NCI-H510A treated with DMSO at 0.1 percent for 48 hours (cell line): Measurements from ENCODE around the gene GP5.
A peak's percentile ranks its signal among the peaks of the same experiment; 100 is the strongest.

Experiments used
- DNase-seq: peaks from one replicate; lab custom pipeline; 2025; lab: John Stamatoyannopoulos, UW

The GP5 gene

DNA sequence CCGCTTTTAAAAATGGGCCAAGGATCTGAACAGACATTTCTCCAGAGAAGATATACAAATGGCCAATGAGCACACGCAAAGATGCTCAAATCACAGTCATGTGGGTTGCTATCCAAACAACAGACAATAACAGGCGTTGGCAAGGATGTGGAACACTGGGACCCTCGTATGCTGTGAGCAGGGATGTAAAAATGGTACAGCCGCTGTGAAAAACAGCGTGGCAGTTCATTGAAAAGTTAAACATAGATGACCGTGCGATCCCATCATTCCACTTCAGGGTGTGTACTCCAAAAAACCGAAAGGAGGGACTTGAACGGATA is 22.9 kb downstream of the GP5 start:
- DNase-seq = no peak

DNA sequence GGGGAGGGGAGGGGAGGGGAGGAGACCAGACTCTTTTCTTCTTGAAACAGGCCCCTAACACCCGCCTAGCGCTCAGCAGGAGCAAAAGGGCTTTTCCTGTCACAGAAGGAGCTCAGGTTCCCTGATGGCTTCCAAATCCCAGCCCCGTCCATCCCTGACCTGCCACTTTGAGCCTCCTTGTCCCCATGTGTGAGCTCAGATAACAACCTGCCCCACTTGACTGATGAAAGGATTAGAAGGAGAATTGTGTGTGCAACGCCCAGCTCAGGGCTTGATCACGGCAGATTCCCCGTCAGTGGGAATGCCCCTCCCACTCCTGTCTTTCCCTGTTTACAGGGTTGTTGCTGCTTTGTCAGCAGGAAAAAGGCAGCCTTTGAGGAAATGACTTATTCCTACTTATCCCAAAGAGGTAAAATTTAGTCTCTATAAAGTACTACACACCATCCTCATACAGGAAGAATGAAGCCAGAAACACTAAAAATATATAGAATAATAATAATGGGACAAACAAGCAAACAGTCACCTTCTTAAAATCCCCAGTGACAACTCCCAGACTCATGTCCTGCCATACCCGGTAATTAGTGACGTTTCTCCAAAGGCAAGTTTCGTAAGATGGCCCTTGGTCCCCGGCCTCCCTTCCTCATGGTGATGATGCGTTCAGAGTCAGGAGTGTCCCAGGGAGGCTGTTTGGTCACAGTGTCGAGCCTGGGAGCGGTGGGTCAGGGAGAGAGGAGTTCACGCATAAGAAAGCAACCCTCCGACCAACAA is 23.4 kb downstream of the GP5 start:
- DNase-seq = peak; percentile 67

GRCh38 chr3:194374935-194375334 is 24.1 kb downstream of the GP5 start:
- no peak for DNase-seq

- no peak for DNase-seq
Observed at GRCh38 chr3:194373899-194374298, 25.2 kb downstream of the GP5 start.

DNA sequence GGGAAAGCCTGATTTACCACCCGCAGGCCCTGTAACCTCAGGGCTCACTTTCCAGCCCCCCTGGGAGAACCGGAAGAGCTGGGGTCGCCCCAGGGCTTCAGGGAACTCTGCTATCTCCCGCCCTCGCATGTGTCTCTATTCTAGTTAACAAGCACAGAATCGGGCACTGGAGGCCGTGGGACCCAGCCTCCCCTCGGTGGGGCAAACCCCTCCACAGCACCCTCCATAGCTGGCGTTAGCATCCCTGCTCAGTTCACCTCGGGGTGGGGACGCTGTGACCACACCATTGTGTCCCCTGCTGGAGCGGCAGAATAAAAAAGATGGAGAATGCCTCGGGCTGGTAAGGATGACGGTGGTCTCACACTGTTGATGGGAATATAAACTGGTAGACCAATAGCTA is 26.0 kb downstream of the GP5 start:
- no peak for DNase-seq

DNA sequence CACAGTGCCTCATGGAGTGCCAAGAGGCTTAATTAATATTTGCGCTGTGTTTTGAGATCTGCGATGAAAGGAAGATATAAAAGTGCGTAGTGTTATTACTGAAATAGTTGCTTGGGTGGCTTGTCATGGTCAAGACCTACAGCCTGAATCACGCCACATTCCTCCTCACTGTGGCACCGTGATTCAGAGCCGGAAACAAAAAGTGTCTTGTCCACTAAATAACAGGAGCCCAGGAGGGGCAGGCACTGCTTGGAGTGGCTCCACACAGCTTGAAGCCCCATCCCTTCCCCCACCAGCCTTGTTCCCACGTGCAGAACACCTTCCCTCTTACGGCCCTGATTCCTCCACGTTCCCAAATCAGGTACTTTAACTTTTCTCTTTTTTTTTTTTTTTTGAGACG is 28.3 kb downstream of the GP5 start:
- no peak for DNase-seq

- no peak for DNase-seq
Observed at GRCh38 chr3:194369522-194370279, 29.4 kb downstream of the GP5 start, which contains the start of gene LRRC15. TSS of gene LRRC15 (minus strand) at chr3:194369743. CDS start at chr3:194361043, 8,700 bp downstream.

DNA sequence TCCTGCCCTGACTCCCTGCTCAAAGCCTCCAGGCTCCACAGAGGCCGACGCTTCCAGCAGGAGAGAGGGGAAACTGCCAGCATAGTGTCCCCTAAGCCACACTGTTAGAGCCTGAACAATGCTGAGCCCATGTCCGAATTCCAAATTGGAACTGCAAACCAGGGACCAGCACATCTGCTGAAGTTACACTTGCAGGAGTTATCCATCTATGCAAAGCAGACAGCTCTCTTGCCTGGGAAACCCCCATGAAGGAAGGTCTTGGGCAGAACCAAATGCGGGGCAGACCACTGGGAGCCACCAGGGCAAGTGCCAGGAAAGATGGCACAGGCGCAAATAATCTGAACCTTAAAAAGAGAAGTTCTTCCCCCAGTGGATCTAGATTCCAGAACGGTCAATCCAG is 30.1 kb downstream of the GP5 start:
- DNase-seq = no peak

GRCh38 chr3:194367992-194368841 is 30.8 kb downstream of the GP5 start:
- no peak for DNase-seq

- DNase-seq = no peak
Observed at GRCh38 chr3:194365978-194366490, 33.0 kb downstream of the GP5 start.

- no peak for DNase-seq
Observed at GRCh38 chr3:194365526-194365925, 33.5 kb downstream of the GP5 start.

DNA sequence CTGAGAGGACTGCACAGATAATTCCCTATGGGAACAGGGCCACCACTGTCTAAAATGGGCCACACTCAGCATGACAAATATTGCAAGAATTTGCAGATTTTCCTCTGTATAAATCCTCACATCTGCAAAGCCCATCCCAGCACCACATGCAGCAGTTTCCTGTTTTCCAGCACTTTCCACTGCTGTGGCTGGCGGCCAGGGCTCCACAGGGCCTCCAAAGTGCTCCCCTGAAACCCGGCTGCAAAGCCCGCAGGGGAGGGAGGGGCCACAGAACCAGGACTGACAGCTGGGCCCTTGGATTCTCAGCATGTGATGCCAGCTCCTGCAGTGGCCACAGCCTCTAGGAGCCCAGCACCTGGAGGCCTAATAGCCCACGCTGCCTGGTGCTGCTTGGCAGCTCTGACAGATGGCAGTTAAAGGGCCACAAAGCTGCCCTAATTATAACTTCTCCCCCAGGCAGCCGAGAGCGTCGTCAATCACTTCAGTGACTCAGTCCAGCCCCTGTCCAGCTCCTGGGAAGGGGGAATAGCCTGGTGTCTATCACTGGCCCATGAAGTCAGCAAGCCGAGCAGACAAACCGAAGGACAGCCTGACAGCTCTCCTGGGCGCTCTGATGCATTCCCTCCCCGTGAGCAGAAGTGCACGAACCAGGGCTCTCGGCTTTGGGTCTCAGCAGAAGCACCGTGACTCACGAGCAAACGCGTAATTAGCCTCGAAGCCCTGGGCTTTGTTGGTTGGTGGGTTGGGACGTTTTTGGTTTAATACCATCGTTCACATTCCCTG is 34.2 kb downstream of the GP5 start:
- DNase-seq = no peak

- no peak for DNase-seq
Observed at GRCh38 chr3:194364314-194364651, 34.8 kb downstream of the GP5 start.

- no peak for DNase-seq
Observed at GRCh38 chr3:194360568-194360967, 38.5 kb downstream of the GP5 start.

- no peak for DNase-seq
Observed at GRCh38 chr3:194357681-194358080, 41.4 kb downstream of the GP5 start.

GRCh38 chr3:194355379-194355778 is 43.7 kb downstream of the GP5 start:
- DNase-seq = no peak

DNA sequence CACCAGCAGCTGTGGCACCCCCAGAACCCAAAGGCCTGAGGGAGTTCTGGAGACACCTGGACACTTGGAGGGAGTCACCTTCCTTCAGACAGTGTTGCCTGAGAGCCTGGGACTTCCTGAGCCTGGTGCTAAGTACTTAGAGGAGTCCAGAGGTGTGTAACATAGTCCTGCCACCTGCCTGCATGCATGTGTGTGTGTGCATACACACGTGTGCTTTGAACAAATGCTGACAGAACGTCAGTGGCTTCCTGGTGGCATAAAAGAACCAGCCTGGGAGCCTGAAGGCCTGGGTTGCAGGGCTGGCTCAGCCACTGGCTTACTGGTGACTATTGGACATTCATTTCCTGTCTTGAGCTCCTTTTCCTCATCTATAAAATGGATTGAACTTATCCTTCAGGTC is 44.8 kb downstream of the GP5 start:
- DNase-seq = no peak

DNA sequence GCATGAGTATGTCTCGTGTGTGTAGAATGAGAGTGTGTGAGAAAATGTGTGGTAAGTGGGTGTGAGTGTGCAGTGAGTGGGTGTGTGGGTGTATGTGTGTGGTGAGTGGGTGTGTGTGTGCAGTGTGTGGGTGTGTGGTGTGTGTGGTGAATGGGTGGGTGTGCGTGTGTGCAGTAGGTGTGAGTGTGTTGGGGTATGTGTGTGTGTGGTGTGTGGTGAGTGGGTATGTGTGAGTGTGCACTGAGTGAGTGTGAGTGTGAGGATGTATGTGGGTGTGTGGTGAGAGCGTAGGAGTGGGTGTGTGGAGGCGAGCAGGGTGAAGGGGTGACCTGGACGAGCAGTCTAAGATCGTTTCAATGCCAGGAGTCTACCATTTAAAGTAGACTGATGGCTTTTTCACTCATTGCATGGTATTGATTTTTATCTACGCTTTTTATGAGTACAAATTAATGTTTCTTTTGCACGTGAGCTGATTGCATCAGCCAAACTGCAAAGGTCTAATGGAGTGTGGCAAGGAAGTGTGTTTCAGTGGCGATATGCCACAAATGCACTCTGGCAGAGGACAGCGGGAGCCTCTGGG is 46.3 kb downstream of the GP5 start:
- DNase-seq = no peak

GRCh38 chr3:194351952-194352536 is 47.0 kb downstream of the GP5 start:
- DNase-seq = no peak

GRCh38 chr3:194351080-194351672 is 47.9 kb downstream of the GP5 start, which contains the start of gene CPN2:
TSS of gene CPN2 (minus strand) at chr3:194351328. CDS start at chr3:194342702, 8,626 bp downstream.
- no peak for DNase-seq

DNA sequence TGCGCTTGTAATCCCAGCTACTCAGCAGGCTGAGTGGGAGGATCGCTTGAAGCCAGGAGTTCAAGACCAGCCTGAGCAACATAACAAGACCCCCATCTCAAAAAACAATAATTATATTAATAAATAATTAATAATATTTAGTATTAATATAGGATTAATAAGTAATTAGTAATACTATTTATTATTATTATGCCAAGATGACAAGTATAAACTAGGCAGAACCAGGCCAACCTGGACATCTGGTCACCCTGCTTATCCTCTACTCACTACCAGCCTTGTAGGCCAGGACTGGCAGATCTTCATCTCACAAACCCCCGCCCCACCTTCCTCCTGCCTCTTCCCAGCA is 48.4 kb downstream of the GP5 start:
- DNase-seq = no peak
